Measurements from ENCODE around the gene AHSP.
"Not testable (repeated sequence)": the region's sequence is repeated elsewhere in the genome, so short reads cannot be mapped to it uniquely, and the experiment has no call there.

AHSP gene

DNA sequence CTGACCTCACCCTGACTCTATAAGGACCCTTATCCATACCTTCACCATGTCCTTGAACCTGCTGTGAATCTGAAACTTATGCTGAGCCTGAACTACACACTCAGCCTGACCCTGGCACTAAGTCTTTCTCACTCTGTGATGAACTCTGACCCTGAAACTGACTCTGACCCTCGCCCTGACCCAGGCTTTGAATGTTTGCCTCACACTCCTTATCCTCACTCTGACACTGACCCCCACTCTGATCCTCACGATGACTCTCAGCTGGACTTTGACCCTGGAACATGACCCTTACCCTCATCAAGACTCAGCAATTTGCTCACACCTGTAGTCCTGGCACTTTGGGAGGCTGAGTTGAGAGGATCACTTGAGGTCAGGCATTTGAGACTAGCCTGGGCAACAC is 4.4 kb downstream of the AHSP start:
- DNase-seq, result no peak

GRCh38 chr16:31532896-31533295 is 5.2 kb downstream of the AHSP start:
- DNase-seq, result no peak

GRCh38 chr16:31535737-31536136 is 8.0 kb downstream of the AHSP start:
- no peak for DNase-seq

DNA sequence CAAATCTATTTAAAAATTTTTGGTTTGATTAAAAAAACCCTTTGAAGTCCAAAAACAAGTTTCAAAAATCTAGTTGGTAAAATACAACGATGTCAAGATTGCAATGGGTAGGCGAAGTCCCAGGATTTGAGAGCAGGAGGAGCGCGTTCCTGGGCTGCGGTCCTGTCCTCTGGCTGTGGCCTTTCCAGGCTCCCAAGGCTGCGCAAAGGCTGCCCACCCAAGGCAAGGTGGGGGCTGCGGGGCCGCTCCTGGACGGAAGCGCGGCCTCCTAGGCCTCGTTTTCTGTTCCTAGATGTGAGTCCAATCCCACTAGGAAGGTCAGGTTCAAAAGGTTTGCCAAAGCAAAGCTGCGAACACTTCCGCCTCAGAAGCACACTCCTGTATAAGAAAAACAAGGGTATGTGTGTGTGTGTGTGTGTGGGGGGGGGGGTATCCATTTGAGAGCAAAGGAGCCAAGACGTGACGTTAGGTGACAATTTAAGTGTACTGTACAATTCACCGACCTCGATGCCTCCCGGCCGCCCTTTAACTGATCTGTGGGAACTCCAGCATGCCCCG is 9.2 kb downstream of the AHSP start:
- no peak for DNase-seq

- DNase-seq, result no peak
Observed at GRCh38 chr16:31537362-31538242, 9.9 kb downstream of the AHSP start.

DNA sequence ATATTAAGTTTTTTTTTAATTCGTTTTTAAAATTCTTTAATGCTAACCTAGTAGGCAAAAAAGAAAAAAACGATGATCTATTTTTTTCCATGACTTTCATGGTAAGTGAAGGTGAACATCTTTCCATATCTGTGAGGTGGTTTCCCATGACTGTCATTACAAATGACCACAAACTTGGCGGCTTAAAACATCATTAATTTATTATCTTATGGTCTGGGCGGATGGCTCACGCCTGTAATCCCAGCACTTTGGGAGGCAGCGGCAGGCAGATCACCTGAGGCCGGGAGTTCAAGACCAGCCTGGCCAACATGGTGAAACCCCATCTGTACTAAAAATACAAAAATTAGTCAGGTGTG is 10.5 kb downstream of the AHSP start:
- not testable (repeated sequence) for DNase-seq

- DNase-seq, result not testable (repeated sequence)
Observed at GRCh38 chr16:31539762-31540161, 12.1 kb downstream of the AHSP start.

GRCh38 chr16:31542763-31543162 is 15.1 kb downstream of the AHSP start:
- no peak for DNase-seq

DNA sequence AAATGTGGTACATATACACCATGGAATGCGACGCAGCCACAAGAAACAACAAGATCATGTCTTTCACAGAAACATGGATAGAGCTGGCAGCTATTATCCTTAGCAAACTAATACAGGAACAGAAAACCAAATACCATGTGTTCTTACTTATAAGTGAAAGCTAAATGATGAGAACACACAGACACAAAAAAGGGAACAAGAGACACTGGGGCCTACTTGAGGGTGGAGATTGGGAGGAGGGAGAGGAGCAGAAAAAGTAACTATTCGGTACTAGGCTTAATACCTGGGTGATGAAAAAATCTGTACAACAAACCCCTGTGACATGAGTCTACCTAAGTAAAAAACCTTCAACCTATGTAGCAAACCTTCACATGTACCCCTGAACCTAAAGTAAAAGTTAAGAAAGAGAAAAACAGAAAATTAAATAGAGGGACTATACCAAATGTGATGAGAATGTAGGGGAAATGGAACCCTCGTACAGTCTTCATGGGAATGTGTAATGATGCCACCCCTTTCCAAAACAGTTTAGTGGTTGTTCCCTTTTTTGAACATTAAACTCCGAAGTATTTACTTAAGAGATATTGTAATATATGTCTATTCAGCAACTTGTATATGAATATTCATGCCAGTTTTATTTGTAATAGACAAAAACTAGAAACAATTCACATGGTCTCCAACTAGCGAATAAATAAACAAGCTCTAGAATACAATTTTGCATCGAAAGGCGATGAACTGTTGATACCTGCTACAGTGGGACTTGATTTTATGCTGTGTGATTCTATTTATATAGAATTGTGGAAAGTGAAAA is 33.9 kb downstream of the AHSP start:
- DNase-seq, result no peak

- no peak for DNase-seq
Observed at GRCh38 chr16:31568577-31569359, 41.1 kb downstream of the AHSP start.

GRCh38 chr16:31569360-31569717 is 41.6 kb downstream of the AHSP start:
- no peak for DNase-seq

DNA sequence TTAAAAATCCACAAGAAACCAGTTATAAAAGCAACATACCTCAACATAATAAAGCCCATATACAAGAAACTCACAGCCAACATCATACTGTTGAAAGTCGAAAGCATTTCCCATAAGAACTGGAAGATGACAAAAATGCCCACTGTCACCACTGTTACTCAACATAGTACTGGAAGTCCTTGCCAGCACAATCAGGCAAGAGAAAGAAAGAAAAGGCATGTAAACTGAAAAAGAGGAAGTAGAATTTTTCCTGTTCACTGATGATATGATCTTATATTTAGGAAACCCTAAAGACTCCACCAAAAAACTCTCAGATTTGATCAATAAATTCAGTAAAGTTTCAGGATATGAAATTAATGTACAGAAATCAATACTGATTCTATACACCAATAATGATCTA is 45.1 kb downstream of the AHSP start:
- no peak for DNase-seq

DNA sequence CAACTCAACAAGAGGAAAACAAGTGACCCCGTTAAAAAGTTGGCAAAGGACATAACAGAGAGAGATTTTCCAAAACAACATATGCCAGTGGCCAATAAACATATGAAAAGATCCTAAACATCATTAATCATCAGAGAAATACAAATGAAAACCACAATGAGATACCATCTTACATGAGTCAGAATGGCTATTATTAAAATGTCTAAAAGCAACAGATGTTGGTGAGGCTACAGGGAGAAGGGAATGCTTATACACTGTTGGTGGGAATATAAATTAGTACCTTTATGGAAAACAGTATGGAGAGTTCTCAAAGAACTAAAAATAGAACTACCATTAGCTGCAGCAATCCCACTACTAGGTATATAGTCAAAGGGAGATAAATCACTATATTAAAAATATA is 46.5 kb downstream of the AHSP start:
- DNase-seq, result not testable (repeated sequence)

DNA sequence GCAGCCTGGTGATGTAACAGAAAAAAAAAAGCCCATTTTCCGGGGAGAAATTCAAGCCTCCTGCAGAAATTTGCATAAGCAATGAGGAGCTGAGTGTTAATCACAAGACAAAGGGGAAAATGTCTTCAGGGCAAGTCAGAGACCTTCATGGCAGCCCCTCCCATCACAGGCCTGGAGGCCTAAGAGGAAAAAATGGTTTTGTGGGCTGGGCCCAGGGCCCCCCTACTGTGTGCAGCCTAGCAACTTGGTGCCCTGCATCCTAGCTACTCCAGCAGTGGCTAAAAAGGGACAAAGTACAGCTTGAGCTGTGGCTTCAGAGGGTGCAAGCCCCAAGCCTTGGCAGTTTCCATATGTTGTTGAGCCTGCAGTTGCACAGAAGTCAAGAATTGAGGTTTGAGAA is 49.7 kb downstream of the AHSP start:
- DNase-seq, result no peak

All from stimulated activated CD4-positive, alpha-beta T cell treated with anti-CD3 and anti-CD28 coated beads, Interleukin-12 subunit alpha, Interleukin-12 subunit beta, amount 100 ng/mL, for 4 hours (primary cell).